OCI-LY7 (cell line): ENCODE measurements around the gene DEXI. TPM values are rescaled to one million over a fixed set of nuclear protein-coding genes. Genes with fewer than 3 reads are reported as not detected.
A peak's percentile ranks its signal among the peaks of the same experiment; 100 is the strongest.

ENCODE experiments used
- BruUV-seq: library from RNA; stranded (reverse); fragments of 400-500 nt; replicated peaks from 2 replicates; lab custom pipeline; 2021; lab: Mats Ljungman, UMichigan
- CTCF ChIA-PET: fragments of 300-600 bp; sonication (Branson Sonifier 250); formaldehyde crosslinking; loops from one replicate; lab custom pipeline; 2022; ENCODE audit warnings: antibody characterized with exemption; ENCODE audit not compliant: unreplicated experiment; lab: Charles Lee
- POLR2A ChIA-PET: fragments of 300-600 bp; sonication (Branson Sonifier 250); formaldehyde crosslinking; loops from one replicate; lab custom pipeline; 2022; ENCODE audit warnings: antibody characterized with exemption; lab: Charles Lee
- DNase-seq: peaks from one replicate; pipeline ENCODE4 v3.0.0-alpha.2; 2015; ENCODE audit warnings: low spot score
- H2AFZ ChIP-seq: fragments of 200-600 bp; sonication (generic), shearing (Covaris generic); 2 replicates; pipeline ENCODE4 v1.6.1; 2014; ENCODE audit warnings: mild to moderate bottlenecking, antibody characterized with exemption, low read length, moderate library complexity
- H3K27ac ChIP-seq: fragments of 200-600 bp; sonication (generic); 2 replicates; pipeline ENCODE4 v1.5.1; 2014; ENCODE audit warnings: mixed run types, low read depth, mild to moderate bottlenecking, moderate library complexity, low read length, inconsistent platforms; ENCODE audit not compliant: poor library complexity, severe bottlenecking
- H3K36me3 ChIP-seq: fragments of 200-600 bp; sonication (generic); 2 replicates; pipeline ENCODE4 v1.6.1; 2014; ENCODE audit warnings: mild to moderate bottlenecking, antibody characterized with exemption, low read length, moderate library complexity, mixed read lengths; ENCODE audit not compliant: insufficient read depth
- H3K4me1 ChIP-seq: fragments of 200-600 bp; sonication (generic); 2 replicates; pipeline ENCODE4 v1.5.1; 2014; ENCODE audit warnings: mild to moderate bottlenecking, low read length; ENCODE audit not compliant: insufficient read depth, poor library complexity, severe bottlenecking
- H3K4me2 ChIP-seq: fragments of 200-600 bp; sonication (generic); 2 replicates; pipeline ENCODE4 v1.6.1; 2014; ENCODE audit warnings: mild to moderate bottlenecking, low read length
- H3K4me3 ChIP-seq: fragments of 200-600 bp; sonication (generic); 2 replicates; pipeline ENCODE4 v1.5.1; 2014; ENCODE audit warnings: mild to moderate bottlenecking, low read depth, low read length; ENCODE audit not compliant: poor library complexity, severe bottlenecking
- H3K79me2 ChIP-seq: fragments of 200-600 bp; sonication (generic); 2 replicates; pipeline ENCODE4 v1.6.1; 2016; ENCODE audit warnings: low read depth, mild to moderate bottlenecking, low read length, moderate library complexity, mixed read lengths; ENCODE audit not compliant: insufficient read depth
- H3K9me2 ChIP-seq: fragments of 200-600 bp; sonication (generic); 2 replicates; pipeline ENCODE4 v1.6.1; 2016; ENCODE audit warnings: mild to moderate bottlenecking, low read length, mixed read lengths; ENCODE audit not compliant: insufficient read depth
- H3K9me3 ChIP-seq: fragments of 200-600 bp; sonication (generic); 2 replicates; pipeline ENCODE4 v1.6.1; 2014; ENCODE audit warnings: mild to moderate bottlenecking, mixed run types, low read length, mixed read lengths
- H4K20me1 ChIP-seq: fragments of 200-600 bp; sonication (generic); 2 replicates; pipeline ENCODE4 v1.6.1; 2014; ENCODE audit warnings: mild to moderate bottlenecking, antibody characterized with exemption, low read length, moderate library complexity, mixed read lengths; ENCODE audit not compliant: insufficient read depth
- CTCF ChIP-seq: fragments of 200-600 bp; sonication (generic); conservative IDR thresholded peaks from 2 replicates; pipeline ENCODE4 v1.5.1; 2014; ENCODE audit warnings: mild to moderate bottlenecking, antibody characterized with exemption, low read length, moderate library complexity, mixed read lengths
- EZH2phosphoT487 ChIP-seq: fragments of 200-600 bp; sonication (generic); IDR thresholded peaks from 2 replicates; pipeline ENCODE4 v1.6.1; 2018; ENCODE audit warnings: low read depth, borderline replicate concordance, mild to moderate bottlenecking, mixed run types, antibody characterized with exemption, low read length, moderate library complexity, mixed read lengths
- intact Hi-C: fragments of 100-400 bp; cut with micrococcal nuclease; formaldehyde crosslinking; loops from one replicate; pipeline ENCODE4 v1.10.0; 2022; ENCODE audit not compliant: unreplicated experiment
- total RNA-seq, 2 experiments: library from RNA; depleted of rRNA in 1 of 2; stranded (reverse); fragments of >200 nt in 1 of 2; shearing (Covaris generic) in 1 of 2; gene quantifications; 2 replicates each; pipeline ENCODE4 v1.2.3, GENCODE V29; 2014 to 2022

The DEXI gene
- total RNA-seq, 2 experiments from 2014 or later = 15.1 to 17.6 TPM

GRCh38 chr16:10918294-10919002 lies 23.8 kb downstream of the DEXI start:
- intact Hi-C loops = loop anchor here (1.0 to 5.0 kb wide), 5 partner anchors 41 to 398 kb away; partner anchors contain the start of gene CIITA
- Histone ChIP-seq H3K4me3 (no peak overlapping the region), H3K9me2 (no peaks in the 10 kb centered on the region), H2AFZ (no peak overlapping the region), H3K27ac (no peak overlapping the region), H3K79me2 (no peaks in the 10 kb centered on the region), H3K4me2 (no peak overlapping the region), H3K36me3 (peaks cover 89% of the 10 kb centered on the region), H3K9me3 (no peaks in the 10 kb centered on the region), H4K20me1 (no peaks in the 10 kb centered on the region), H3K4me1 (peaks cover 6% of the 10 kb centered on the region)
- ChIA-PET POLR2A (interaction anchor here (0.6 to 1.4 kb wide), 6 partner anchors 31 to 1957 kb away, joined by 3 to 5 read pairs (median 4); no protein-coding TSS in a partner anchor), CTCF (interaction anchor here (0.7 to 1.7 kb wide), 2 partner anchors 40 to 174 kb away, joined by 4 to 11 read pairs; no protein-coding TSS in a partner anchor)
- peak; percentile 87 for DNase-seq
- no TSS peak for BruUV-seq
- TF ChIP-seq CTCF (peak; percentile 97), EZH2phosphoT487 (no peak)

GRCh38 chr16:10916534-10916933 lies 25.7 kb downstream of the DEXI start:
- Histone ChIP-seq H4K20me1 (no peaks in the 10 kb centered on the region), H3K4me2 (no peak overlapping the region), H3K9me3 (no peaks in the 10 kb centered on the region), H3K79me2 (no peaks in the 10 kb centered on the region), H3K4me3 (no peak overlapping the region), H3K9me2 (no peaks in the 10 kb centered on the region), H2AFZ (no peak overlapping the region), H3K27ac (no peak overlapping the region), H3K36me3 (peaks cover 86% of the 10 kb centered on the region), H3K4me1 (peaks cover 15% of the 10 kb centered on the region)
- TF ChIP-seq EZH2phosphoT487 (no peak), CTCF (no peak)
- no peak for DNase-seq
- CTCF ChIA-PET = interaction anchor here (0.6 kb wide), 1 partner anchor 29 kb away, joined by 3 read pairs; no protein-coding TSS in a partner anchor
- BruUV-seq = no TSS peak
- intact Hi-C loops = loop anchor here (5.0 kb wide), 1 partner anchor 259 kb away; no protein-coding TSS in a partner anchor
- POLR2A ChIA-PET = interaction anchor here (1.2 kb wide), 1 partner anchor 26 kb away, joined by 6 read pairs; no protein-coding TSS in a partner anchor

GRCh38 chr16:10911267-10911666 lies 31.0 kb downstream of the DEXI start:
- CTCF ChIA-PET = no interaction called here
- Histone ChIP-seq H3K4me2 (no peak overlapping the region), H3K4me3 (no peak overlapping the region), H3K9me2 (no peaks in the 10 kb centered on the region), H3K79me2 (no peaks in the 10 kb centered on the region), H3K27ac (no peak overlapping the region), H4K20me1 (no peaks in the 10 kb centered on the region), H3K4me1 (peaks cover 9% of the 10 kb centered on the region), H3K9me3 (no peaks in the 10 kb centered on the region), H2AFZ (no peak overlapping the region), H3K36me3 (peaks cover 90% of the 10 kb centered on the region)
- no peak for TF ChIP-seq CTCF
- no peak for TF ChIP-seq EZH2phosphoT487
- POLR2A ChIA-PET = interaction anchor here (0.6 to 1.4 kb wide), 5 partner anchors 10 to 389 kb away, joined by 3 to 6 read pairs (median 3); partner anchors contain the start of gene CIITA
- BruUV-seq = no TSS peak
- DNase-seq = no peak
- intact Hi-C loops = no loop called here
